Body of pancreas (tissue), 4 donors: ENCODE data around the gene ZC3H7B.

Experiments used
- CTCF ChIP-seq, 7 experiments: fragments of 450-650 bp in 4 of 7; fragments of 200-600 bp in 3 of 7; sonication (generic) in 3 of 7; IDR thresholded peaks; one replicate each; pipeline ENCODE4 v1.5.1; 2016 to 2019; ENCODE audit warnings: antibody characterized with exemption in 7 of 7
- POLR2A ChIP-seq, 3 donors: fragments of 450-650 bp; IDR thresholded peaks; one replicate each; pipeline ENCODE4 v1.6.1; 2016; ENCODE audit warnings: antibody characterized with exemption in 3 of 3, mild to moderate bottlenecking in 2 of 3

- TF ChIP-seq CTCF (IDR thresholded peaks at IDR 0.05) (no peak), POLR2A (IDR thresholded peaks at IDR 0.05) (no peak)
Measured at GRCh38 chr22:41334951-41335635, 33.8 kb downstream of the ZC3H7B start.
